Dendritic cell treated with granulocyte-macrophage colony-stimulating factor and Interleukin-4, amounts not matched to agents 40 ng/mL and 50 ng/mL, for 4 days (primary cell): ENCODE data around the gene PHOX2A.

Source experiments
- H3K27ac Mint-ChIP-seq: one replicate; pipeline ENCODE4 v1.8.0; 2022; ENCODE audit warnings: mild to moderate bottlenecking, mixed read lengths
- H3K27me3 Mint-ChIP-seq: one replicate; pipeline ENCODE4 v1.8.0; 2022; ENCODE audit warnings: mild to moderate bottlenecking, mixed read lengths
- H3K36me3 Mint-ChIP-seq: one replicate; pipeline ENCODE4 v1.8.0; 2022; ENCODE audit warnings: low read depth, mixed read lengths
- H3K4me1 Mint-ChIP-seq: one replicate; pipeline ENCODE4 v1.8.0; 2022; ENCODE audit warnings: low read depth, mixed read lengths
- H3K4me3 Mint-ChIP-seq: one replicate; pipeline ENCODE4 v1.8.0; 2022; ENCODE audit warnings: mild to moderate bottlenecking, moderate library complexity, mixed read lengths
- H3K9me3 Mint-ChIP-seq: one replicate; pipeline ENCODE4 v1.8.0; 2022; ENCODE audit warnings: mixed read lengths
- intact Hi-C: fragments of 100-400 bp; cut with micrococcal nuclease; formaldehyde crosslinking; loops from one replicate; pipeline ENCODE4 v1.15.0; 2022

Gene PHOX2A

GRCh38 chr11:72234514-72234830, 9.5 kb downstream of the PHOX2A start:
- Mint-ChIP-seq H3K27ac (peak overlapping the region; percentile 48), H3K9me3 (no peaks in the 10 kb centered on the region), H3K4me3 (no peak overlapping the region), H3K27me3 (peaks cover 20% of the 10 kb centered on the region), H3K36me3 (peaks cover 96% of the 10 kb centered on the region), H3K4me1 (peaks cover 88% of the 10 kb centered on the region)
- intact Hi-C loops, result no loop called here

DNA sequence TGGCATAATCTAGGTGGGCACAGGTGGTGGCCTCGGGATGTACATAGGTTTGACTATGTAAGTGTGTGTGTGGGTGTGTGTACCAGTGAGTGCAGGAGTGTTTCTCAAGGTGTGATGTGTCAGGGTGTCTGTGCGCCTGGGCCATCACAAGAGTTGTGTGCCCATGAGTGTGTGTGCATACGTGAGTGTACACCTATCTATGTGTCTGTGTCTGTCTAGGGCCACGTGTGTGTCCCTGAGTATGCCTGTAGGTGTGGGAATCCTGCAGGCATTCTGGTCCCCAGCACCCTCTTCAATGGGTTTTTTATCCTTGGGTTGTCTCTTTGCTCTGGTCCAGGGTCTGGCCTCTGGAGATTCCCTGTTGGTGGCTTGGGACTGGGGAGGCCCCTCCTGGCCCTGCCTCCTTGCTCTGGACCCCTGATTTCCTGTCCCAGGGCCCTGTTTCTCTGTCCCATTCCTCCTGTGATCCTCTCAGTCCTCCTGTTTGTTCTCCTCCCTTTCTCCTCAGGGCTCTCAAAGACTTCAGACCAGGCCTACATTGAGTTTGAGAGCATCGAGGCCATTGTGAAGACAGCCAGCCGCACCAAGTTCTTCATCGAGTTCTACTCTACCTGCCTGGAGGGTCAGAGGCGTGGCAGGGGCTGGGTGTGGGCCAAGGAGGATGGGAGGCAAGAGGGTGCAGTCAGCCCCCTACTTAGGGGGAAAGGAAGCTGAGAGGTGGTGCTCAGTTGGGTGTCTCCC, 10.0 kb downstream of the PHOX2A start:
- H3K4me3 Mint-ChIP-seq, result no peak overlapping the region
- no peaks in the 10 kb centered on the region for H3K9me3 Mint-ChIP-seq
- peaks cover 100% of the 10 kb centered on the region for H3K36me3 Mint-ChIP-seq
- H3K4me1 Mint-ChIP-seq, result peaks cover 88% of the 10 kb centered on the region
- peak overlapping the region; percentile 48 for H3K27ac Mint-ChIP-seq
- H3K27me3 Mint-ChIP-seq, result peaks cover 16% of the 10 kb centered on the region
- intact Hi-C loops, result no loop called here

DNA sequence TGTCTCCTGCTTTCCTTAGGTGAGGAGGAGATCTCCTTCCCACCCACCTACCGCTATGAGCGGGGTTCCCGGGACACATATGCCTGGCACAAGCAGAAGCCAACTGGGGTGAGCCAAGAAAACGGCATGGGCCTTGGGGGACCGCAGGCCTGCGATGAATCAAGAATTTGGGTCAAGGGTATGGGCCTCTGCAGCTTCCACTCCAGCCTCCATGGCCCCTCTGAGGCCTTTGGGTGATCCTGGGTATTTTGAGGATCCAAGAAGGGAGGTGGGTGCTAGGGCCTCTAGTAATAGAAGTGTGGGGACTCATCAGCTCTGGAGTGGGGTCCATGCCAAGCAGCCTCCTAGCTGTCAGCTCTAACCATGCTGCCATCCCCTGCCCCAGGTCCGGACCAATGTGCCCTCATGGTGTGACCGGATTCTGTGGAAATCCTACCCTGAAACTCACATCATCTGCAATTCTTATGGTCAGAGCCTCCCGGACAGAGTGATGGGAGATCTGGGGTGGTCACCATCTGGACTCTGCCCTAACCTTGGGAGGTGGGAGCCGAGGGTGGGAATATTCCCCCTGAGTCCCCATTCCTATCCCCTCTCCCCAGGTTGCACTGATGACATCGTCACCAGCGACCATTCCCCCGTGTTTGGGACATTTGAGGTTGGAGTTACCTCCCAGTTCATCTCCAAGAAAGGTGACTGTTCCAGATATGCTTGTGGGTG, 10.8 kb downstream of the PHOX2A start:
- no peaks in the 10 kb centered on the region for H3K9me3 Mint-ChIP-seq
- no peak overlapping the region for H3K4me3 Mint-ChIP-seq
- H3K27me3 Mint-ChIP-seq, result peaks cover 11% of the 10 kb centered on the region
- H3K4me1 Mint-ChIP-seq, result peaks cover 91% of the 10 kb centered on the region
- intact Hi-C loops, result no loop called here
- peaks cover 100% of the 10 kb centered on the region for H3K36me3 Mint-ChIP-seq
- peak overlapping the region; percentile 21 for H3K27ac Mint-ChIP-seq

DNA sequence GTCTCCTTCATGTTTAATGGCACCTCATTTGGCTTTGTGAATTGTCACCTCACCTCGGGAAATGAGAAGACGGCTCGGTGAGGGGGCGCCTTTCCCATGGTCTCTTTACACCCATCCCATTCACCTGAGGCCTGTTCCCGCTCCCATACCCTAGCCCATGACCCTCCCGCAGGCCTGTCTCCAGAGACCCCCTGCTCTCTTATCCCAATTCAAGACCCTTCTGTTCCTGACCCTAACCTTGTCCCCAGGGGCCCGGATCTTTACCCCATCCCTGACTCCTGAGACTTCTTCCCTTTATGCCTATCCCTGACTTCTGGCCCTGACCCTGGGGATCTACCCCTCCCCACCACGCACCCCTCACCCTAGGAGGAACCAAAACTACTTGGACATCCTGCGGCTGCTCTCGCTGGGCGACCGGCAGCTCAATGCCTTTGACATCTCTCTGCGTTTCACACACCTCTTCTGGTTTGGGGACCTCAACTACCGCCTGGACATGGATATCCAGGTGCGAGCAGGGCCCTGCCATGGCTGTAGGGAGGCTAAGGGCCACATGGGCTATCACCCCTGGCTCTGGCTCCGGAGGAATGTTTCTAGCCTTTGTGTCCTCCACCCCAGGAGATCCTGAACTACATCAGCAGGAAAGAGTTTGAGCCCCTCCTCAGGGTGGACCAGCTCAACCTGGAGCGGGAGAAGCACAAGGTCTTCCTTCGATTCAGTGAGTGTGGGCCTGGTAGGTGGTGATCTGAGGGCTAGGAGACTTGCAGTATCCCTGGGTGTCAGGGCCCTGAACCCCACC, 11.5 kb downstream of the PHOX2A start:
- peaks cover 6% of the 10 kb centered on the region for H3K27me3 Mint-ChIP-seq
- H3K9me3 Mint-ChIP-seq, result no peaks in the 10 kb centered on the region
- intact Hi-C loops, result no loop called here
- peaks cover 94% of the 10 kb centered on the region for H3K4me1 Mint-ChIP-seq
- H3K4me3 Mint-ChIP-seq, result no peak overlapping the region
- H3K27ac Mint-ChIP-seq, result peak overlapping the region; percentile 21
- peaks cover 100% of the 10 kb centered on the region for H3K36me3 Mint-ChIP-seq

GRCh38 chr11:72231396-72232259, 12.3 kb downstream of the PHOX2A start:
- peaks cover 100% of the 10 kb centered on the region for H3K36me3 Mint-ChIP-seq
- intact Hi-C loops, result no loop called here
- no peak overlapping the region for H3K4me3 Mint-ChIP-seq
- peaks cover 93% of the 10 kb centered on the region for H3K4me1 Mint-ChIP-seq
- no peaks in the 10 kb centered on the region for H3K9me3 Mint-ChIP-seq
- H3K27me3 Mint-ChIP-seq, result no peaks in the 10 kb centered on the region
- peak overlapping the region; percentile 21 for H3K27ac Mint-ChIP-seq

- Mint-ChIP-seq H3K4me3 (no peak overlapping the region), H3K27ac (no peak overlapping the region), H3K27me3 (no peaks in the 10 kb centered on the region), H3K36me3 (peaks cover 99% of the 10 kb centered on the region), H3K4me1 (peaks cover 98% of the 10 kb centered on the region), H3K9me3 (no peaks in the 10 kb centered on the region)
- intact Hi-C loops, result no loop called here
These were observed 13.1 kb downstream of the PHOX2A start for GRCh38 chr11:72230764-72231365.

DNA sequence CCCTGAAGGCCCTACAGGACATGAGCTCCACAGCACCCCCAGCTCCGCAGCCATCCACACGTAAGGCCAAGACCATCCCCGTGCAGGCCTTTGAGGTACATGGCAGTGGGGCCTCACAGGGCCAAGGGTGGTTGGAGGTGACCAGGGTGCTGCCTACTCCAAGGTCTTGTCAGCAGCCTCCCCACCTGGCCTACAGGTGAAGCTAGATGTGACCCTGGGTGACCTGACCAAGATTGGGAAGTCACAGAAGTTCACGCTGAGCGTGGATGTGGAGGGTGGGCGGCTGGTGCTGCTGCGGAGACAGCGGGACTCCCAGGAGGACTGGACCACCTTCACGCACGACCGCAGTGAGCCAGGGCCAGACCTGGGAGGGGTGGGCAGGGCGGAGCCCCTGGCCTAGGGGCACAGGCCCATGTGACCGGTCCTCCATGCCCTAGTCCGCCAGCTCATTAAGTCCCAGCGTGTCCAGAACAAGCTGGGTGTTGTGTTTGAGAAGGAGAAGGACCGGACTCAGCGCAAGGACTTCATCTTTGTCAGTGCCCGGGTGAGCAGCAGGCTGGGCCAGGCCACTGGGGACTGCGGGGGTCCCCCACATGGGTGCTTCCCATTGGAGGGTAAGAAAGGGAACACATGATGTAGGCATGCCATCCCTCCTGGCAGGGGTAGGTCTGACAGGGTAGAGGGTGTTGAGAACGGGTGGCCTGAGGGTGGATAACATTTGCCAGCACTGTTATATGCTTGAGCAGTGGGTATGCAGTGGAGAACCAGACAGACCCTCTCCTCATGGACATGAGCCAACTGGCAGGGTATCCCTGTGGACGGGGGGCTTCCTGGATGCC, 13.8 kb downstream of the PHOX2A start:
- H3K4me3 Mint-ChIP-seq, result no peak overlapping the region
- peaks cover 99% of the 10 kb centered on the region for H3K36me3 Mint-ChIP-seq
- intact Hi-C loops, result no loop called here
- H3K27ac Mint-ChIP-seq, result no peak overlapping the region
- no peaks in the 10 kb centered on the region for H3K9me3 Mint-ChIP-seq
- peaks cover 98% of the 10 kb centered on the region for H3K4me1 Mint-ChIP-seq
- no peaks in the 10 kb centered on the region for H3K27me3 Mint-ChIP-seq

DNA sequence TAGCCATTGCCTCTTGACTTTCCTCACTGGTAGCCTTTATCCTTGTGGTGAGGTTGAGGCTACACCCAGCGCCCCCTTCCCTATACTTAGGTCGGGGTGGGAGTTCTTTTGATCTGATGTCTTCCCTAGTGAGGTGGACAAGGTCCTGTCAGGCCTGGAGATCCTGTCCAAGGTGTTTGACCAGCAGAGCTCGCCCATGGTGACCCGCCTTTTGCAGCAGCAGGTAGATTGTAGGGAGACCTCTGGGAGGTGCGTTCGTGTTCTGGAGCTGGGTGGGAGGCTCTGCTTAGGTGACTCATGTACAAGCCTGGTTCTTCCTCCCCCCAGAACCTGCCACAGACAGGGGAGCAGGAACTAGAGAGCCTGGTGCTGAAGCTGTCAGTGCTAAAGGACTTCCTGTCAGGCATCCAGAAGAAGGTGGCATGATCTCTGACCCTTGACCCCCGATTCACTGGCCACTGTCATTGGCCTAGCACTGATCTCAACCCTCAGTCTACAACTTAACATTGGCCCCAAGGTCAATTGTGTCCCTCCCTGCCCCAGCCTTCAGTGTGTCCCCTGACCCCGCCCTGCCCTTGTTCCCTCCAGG, 14.5 kb downstream of the PHOX2A start:
- Mint-ChIP-seq H3K9me3 (no peaks in the 10 kb centered on the region), H3K27ac (no peak overlapping the region), H3K36me3 (peaks cover 99% of the 10 kb centered on the region), H3K4me1 (peaks cover 92% of the 10 kb centered on the region), H3K27me3 (no peaks in the 10 kb centered on the region), H3K4me3 (no peak overlapping the region)
- intact Hi-C loops, result no loop called here

GRCh38 chr11:72228844-72229231, 15.1 kb downstream of the PHOX2A start:
- H3K27me3 Mint-ChIP-seq, result no peaks in the 10 kb centered on the region
- H3K36me3 Mint-ChIP-seq, result peaks cover 99% of the 10 kb centered on the region
- intact Hi-C loops, result no loop called here
- H3K9me3 Mint-ChIP-seq, result no peaks in the 10 kb centered on the region
- H3K4me3 Mint-ChIP-seq, result no peak overlapping the region
- peaks cover 86% of the 10 kb centered on the region for H3K4me1 Mint-ChIP-seq
- no peak overlapping the region for H3K27ac Mint-ChIP-seq

- Mint-ChIP-seq H3K4me1 (peaks cover 81% of the 10 kb centered on the region), H3K4me3 (no peak overlapping the region), H3K27me3 (no peaks in the 10 kb centered on the region), H3K36me3 (peaks cover 99% of the 10 kb centered on the region), H3K27ac (no peak overlapping the region), H3K9me3 (no peaks in the 10 kb centered on the region)
- intact Hi-C loops, result no loop called here
These were observed 15.6 kb downstream of the PHOX2A start for GRCh38 chr11:72228229-72228843.

GRCh38 chr11:72227316-72228228, 16.4 kb downstream of the PHOX2A start:
- Mint-ChIP-seq H3K27me3 (no peaks in the 10 kb centered on the region), H3K9me3 (no peaks in the 10 kb centered on the region), H3K27ac (no peak overlapping the region), H3K4me1 (peaks cover 79% of the 10 kb centered on the region), H3K36me3 (peaks cover 93% of the 10 kb centered on the region), H3K4me3 (no peak overlapping the region)
- intact Hi-C loops, result no loop called here
